Astrocyte (in vitro differentiated cells and primary cell): ENCODE results near the gene SAMD10. TPM values are rescaled to one million over a fixed set of nuclear protein-coding genes. Genes with fewer than 3 reads are reported as not detected.
"Not testable (repeated sequence)": the region's sequence is repeated elsewhere in the genome, so short reads cannot be mapped to it uniquely, and the experiment has no call there.

Source experiments
- DNase-seq: peaks from one replicate; pipeline ENCODE4 v3.0.0-alpha.2; 2010; ENCODE audit warnings: low read depth
- FAIRE-seq: peaks from 2 replicates; lab custom pipeline; 2011; peaks lifted over from hg19 to GRCh38; lab: Jason Lieb, UNC
- H2AFZ ChIP-seq: 2 replicates; pipeline ENCODE4 v1.6.0; 2012; ENCODE audit warnings: low read depth, low read length, inconsistent platforms
- H3K27ac ChIP-seq: 2 replicates; pipeline ENCODE4 v1.5.1; 2011; ENCODE audit warnings: low read depth, low read length, inconsistent platforms
- H3K27me3 ChIP-seq: 2 replicates; pipeline ENCODE4 v1.6.0; 2011; ENCODE audit warnings: low read length, inconsistent platforms; ENCODE audit not compliant: insufficient read depth
- H3K36me3 ChIP-seq: 2 replicates; pipeline ENCODE4 v1.5.1; 2011; ENCODE audit warnings: low read length, inconsistent platforms; ENCODE audit not compliant: insufficient read depth
- H3K4me1 ChIP-seq: 2 replicates; pipeline ENCODE4 v1.5.1; 2011; ENCODE audit warnings: low read length, inconsistent platforms; ENCODE audit not compliant: insufficient read depth
- H3K4me2 ChIP-seq: 2 replicates; pipeline ENCODE4 v1.6.0; 2012; ENCODE audit warnings: low read length, inconsistent platforms
- H3K4me3 ChIP-seq: 2 replicates; pipeline ENCODE4 v1.5.1; 2011; ENCODE audit warnings: low read depth, mild to moderate bottlenecking, low read length, inconsistent platforms; ENCODE audit not compliant: insufficient read depth
- H3K79me2 ChIP-seq: 2 replicates; pipeline ENCODE4 v1.6.0; 2012; ENCODE audit warnings: mild to moderate bottlenecking, low read length, inconsistent platforms; ENCODE audit not compliant: insufficient read depth
- H3K9ac ChIP-seq: 2 replicates; pipeline ENCODE4 v1.6.0; 2012; ENCODE audit warnings: mild to moderate bottlenecking, low read length, inconsistent platforms
- H3K9me3 ChIP-seq: 2 replicates; pipeline ENCODE4 v1.5.1; 2012; ENCODE audit warnings: low read depth, mild to moderate bottlenecking, low read length, inconsistent platforms; ENCODE audit not compliant: insufficient read depth
- H4K20me1 ChIP-seq: 2 replicates; pipeline ENCODE4 v1.6.0; 2012; ENCODE audit warnings: low read length, inconsistent platforms; ENCODE audit not compliant: insufficient read depth
- H3K27ac Mint-ChIP-seq: one replicate; pipeline ENCODE4 v1.8.0; 2021; ENCODE audit warnings: mild to moderate bottlenecking, mixed read lengths; ENCODE audit not compliant: unreplicated experiment
- H3K27me3 Mint-ChIP-seq: one replicate; pipeline ENCODE4 v1.8.0; 2021; ENCODE audit warnings: low read depth, mixed read lengths; ENCODE audit not compliant: unreplicated experiment
- H3K36me3 Mint-ChIP-seq: one replicate; pipeline ENCODE4 v1.8.0; 2021; ENCODE audit warnings: low read depth, mixed read lengths; ENCODE audit not compliant: unreplicated experiment
- H3K4me1 Mint-ChIP-seq: one replicate; pipeline ENCODE4 v1.8.0; 2021; ENCODE audit warnings: low read depth, mixed read lengths; ENCODE audit not compliant: unreplicated experiment
- H3K4me3 Mint-ChIP-seq: one replicate; pipeline ENCODE4 v1.8.0; 2021; ENCODE audit warnings: mild to moderate bottlenecking, moderate library complexity, mixed read lengths; ENCODE audit not compliant: unreplicated experiment
- H3K9me3 Mint-ChIP-seq: one replicate; pipeline ENCODE4 v1.8.0; 2021; ENCODE audit warnings: mild to moderate bottlenecking, mixed read lengths; ENCODE audit not compliant: unreplicated experiment
- EZH2 ChIP-seq: IDR thresholded peaks from 2 replicates; pipeline ENCODE4 v1.6.1; 2012; ENCODE audit warnings: mild to moderate bottlenecking, low read length, inconsistent platforms; ENCODE audit not compliant: insufficient read depth
- total RNA-seq: library from RNA; stranded (reverse); gene quantifications from 2 replicates; pipeline ENCODE4 v1.2.1, GENCODE V29; 2021
- TF ChIP-seq, protein P1 (sequence below): IDR thresholded peaks from 2 replicates; pipeline ENCODE4 v1.5.1; 2011; ENCODE audit warnings: low read depth, mild to moderate bottlenecking, inconsistent platforms, low read length, moderate library complexity; ENCODE audit not compliant: insufficient read depth

Gene SAMD10
- total RNA-seq, 1 donor from 2014 or later: 4.3 TPM

DNA sequence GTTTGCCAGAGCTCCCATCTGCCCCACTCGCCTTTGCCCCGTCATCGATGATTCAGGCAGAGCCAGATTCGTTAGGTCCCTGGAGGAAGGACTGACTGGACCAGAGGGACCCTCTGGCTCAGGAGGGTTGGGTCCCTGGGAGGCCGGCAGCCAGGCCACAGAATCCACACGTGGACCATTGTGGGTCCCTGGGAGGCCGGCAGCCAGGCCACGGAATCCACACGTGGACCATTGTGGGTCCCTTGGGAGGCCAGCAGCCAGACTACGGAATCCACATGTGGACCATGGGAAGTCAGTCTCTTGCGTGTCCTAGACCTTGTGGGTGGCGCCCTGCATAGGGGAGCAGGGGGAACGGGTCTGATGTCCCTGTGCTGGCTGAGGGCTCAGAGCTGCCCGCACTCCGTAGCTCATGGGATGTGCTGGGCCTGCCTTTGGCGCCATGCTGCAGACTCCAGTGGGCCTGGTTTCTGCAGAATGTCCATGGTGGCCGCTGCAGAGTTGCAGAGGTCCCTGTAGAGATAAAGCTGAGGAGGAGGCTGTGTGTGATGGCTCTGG is 46.8 kb downstream of the SAMD10 start:
- H3K9ac ChIP-seq: no peak overlapping the region
- H2AFZ ChIP-seq: no peak overlapping the region

DNA sequence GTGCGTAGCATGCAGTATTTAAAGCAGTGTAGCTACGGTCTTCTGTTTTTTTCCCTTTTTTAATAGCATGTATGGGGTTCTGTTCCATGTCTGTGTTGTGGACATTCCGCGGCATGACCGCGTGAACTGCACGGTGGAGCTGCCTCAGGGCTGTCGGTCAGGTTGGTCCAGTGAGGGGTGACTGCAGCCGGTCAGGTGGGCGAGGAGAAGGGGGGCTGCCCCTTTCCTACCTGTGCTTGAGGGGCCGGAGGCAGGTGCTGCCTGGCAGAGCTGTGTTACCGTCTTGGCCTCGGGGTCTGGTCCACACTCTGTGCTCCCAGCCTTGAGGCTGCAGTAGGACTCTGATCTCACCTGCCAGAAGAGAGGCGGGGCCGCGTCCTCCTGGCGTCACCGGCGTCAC is 47.7 kb downstream of the SAMD10 start:
- no peak overlapping the region for H3K4me3 ChIP-seq
- peaks cover 18% of the 10 kb centered on the region for H3K36me3 ChIP-seq
- Mint-ChIP-seq H3K36me3 (peaks cover 10% of the 10 kb centered on the region), H3K27me3 (no peaks in the 10 kb centered on the region), H3K9me3 (no peaks in the 10 kb centered on the region), H3K4me1 (no peaks in the 10 kb centered on the region), H3K4me3 (no peak overlapping the region), H3K27ac (no peak overlapping the region)
- no peak overlapping the region for H3K4me2 ChIP-seq
- FAIRE-seq: no peak
- no peak for DNase-seq
- H4K20me1 ChIP-seq: peaks cover 78% of the 10 kb centered on the region
- H3K27ac ChIP-seq: no peak overlapping the region
- peaks cover 55% of the 10 kb centered on the region for H3K79me2 ChIP-seq
- H3K9me3 ChIP-seq: no peaks in the 10 kb centered on the region
- H2AFZ ChIP-seq: no peak overlapping the region
- TF ChIP-seq EZH2: no peak
- TF ChIP-seq, protein P1, sequence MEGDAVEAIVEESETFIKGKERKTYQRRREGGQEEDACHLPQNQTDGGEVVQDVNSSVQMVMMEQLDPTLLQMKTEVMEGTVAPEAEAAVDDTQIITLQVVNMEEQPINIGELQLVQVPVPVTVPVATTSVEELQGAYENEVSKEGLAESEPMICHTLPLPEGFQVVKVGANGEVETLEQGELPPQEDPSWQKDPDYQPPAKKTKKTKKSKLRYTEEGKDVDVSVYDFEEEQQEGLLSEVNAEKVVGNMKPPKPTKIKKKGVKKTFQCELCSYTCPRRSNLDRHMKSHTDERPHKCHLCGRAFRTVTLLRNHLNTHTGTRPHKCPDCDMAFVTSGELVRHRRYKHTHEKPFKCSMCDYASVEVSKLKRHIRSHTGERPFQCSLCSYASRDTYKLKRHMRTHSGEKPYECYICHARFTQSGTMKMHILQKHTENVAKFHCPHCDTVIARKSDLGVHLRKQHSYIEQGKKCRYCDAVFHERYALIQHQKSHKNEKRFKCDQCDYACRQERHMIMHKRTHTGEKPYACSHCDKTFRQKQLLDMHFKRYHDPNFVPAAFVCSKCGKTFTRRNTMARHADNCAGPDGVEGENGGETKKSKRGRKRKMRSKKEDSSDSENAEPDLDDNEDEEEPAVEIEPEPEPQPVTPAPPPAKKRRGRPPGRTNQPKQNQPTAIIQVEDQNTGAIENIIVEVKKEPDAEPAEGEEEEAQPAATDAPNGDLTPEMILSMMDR: no peak
- no peak overlapping the region for H3K9ac ChIP-seq
- H3K27me3 ChIP-seq: no peaks in the 10 kb centered on the region
- no peaks in the 10 kb centered on the region for H3K4me1 ChIP-seq

More for the DNA sequence above, 46.8 kb downstream of the SAMD10 start:
- DNase-seq (no peak), FAIRE-seq (no peak)
- Histone ChIP-seq H3K79me2 (peaks cover 46% of the 10 kb centered on the region), H3K9me3 (no peaks in the 10 kb centered on the region), H3K4me2 (no peak overlapping the region), H4K20me1 (peaks cover 79% of the 10 kb centered on the region), H3K4me3 (no peak overlapping the region), H3K36me3 (peaks cover 15% of the 10 kb centered on the region), H3K27me3 (no peaks in the 10 kb centered on the region), H3K27ac (no peak overlapping the region), H3K4me1 (no peaks in the 10 kb centered on the region)
- Mint-ChIP-seq H3K27me3 (no peaks in the 10 kb centered on the region), H3K4me1 (peaks cover under 1% of the 10 kb centered on the region), H3K9me3 (no peaks in the 10 kb centered on the region), H3K4me3 (no peak overlapping the region), H3K27ac (no peak overlapping the region), H3K36me3 (peaks cover 10% of the 10 kb centered on the region)
- no peak for TF ChIP-seq EZH2
- TF ChIP-seq, protein P1: no peak

DNA sequence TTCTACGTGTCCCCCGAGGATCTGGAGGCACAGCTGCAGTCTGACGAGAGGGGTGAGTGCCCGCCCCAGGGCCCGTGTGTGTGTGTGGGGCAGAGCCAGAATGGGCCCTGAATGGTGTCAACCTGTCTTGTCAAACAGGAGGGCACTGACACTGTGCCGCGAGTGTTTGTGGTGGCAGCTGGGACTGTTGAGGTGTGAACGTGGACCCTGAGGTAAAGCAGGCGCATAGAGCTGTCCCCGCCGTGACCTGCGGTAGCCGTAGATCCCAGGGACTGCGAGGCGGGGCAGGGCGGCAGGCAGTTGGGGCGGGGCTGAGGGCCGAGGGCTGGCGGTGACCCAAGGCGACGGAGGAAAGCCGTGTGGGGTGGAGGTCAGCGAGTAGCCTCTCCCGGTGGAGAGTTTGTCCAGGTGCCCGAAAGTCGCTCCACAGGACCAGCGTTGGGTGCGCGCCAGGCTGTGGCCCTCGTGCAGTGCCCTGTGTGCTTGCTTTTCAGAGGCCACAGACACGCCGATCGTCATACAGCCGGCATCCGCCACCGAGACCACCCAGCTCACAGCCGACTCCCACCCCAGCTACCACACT is 48.4 kb downstream of the SAMD10 start:
- H3K4me3 ChIP-seq: no peak overlapping the region
- no peak overlapping the region for H2AFZ ChIP-seq
- FAIRE-seq (no peak), DNase-seq (no peak)
- H3K9me3 ChIP-seq: no peaks in the 10 kb centered on the region
- Mint-ChIP-seq H3K9me3 (peaks cover 3% of the 10 kb centered on the region), H3K4me3 (no peak overlapping the region), H3K27ac (no peak overlapping the region), H3K27me3 (no peaks in the 10 kb centered on the region), H3K4me1 (peaks cover 3% of the 10 kb centered on the region), H3K36me3 (peaks cover 11% of the 10 kb centered on the region)
- H3K4me1 ChIP-seq: no peaks in the 10 kb centered on the region
- TF ChIP-seq, protein P1: no peak
- TF ChIP-seq EZH2: no peak
- H3K9ac ChIP-seq: no peak overlapping the region
- H3K79me2 ChIP-seq: peaks cover 59% of the 10 kb centered on the region
- no peak overlapping the region for H3K4me2 ChIP-seq
- H3K36me3 ChIP-seq: peaks cover 18% of the 10 kb centered on the region
- H3K27me3 ChIP-seq: no peaks in the 10 kb centered on the region
- H3K27ac ChIP-seq: no peak overlapping the region
- peaks cover 78% of the 10 kb centered on the region for H4K20me1 ChIP-seq

DNA sequence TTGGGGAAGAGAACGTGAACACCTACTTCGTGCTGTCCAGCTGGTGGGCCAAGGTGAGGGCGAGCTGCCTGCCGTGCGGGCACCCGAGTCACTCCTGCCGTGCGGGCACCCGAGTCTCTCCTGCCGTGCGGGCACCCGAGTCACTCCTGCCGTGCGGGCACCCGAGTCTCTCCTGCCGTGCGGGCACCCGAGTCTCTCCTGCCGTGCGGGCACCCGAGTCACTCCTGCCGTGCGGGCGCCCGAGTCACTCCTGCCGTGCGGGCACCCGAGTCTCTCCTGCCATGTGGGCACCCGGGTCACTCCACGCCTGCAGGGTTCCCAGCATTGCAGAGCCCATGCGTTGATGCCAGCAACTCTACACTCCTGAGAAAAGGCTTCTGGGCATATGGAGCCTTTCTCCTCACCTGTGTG is 50.0 kb downstream of the SAMD10 start:
- Histone ChIP-seq H4K20me1 (peaks cover 75% of the 10 kb centered on the region), H3K36me3 (peaks cover 18% of the 10 kb centered on the region), H3K79me2 (peaks cover 57% of the 10 kb centered on the region)
- H3K27me3 ChIP-seq, DNase-seq, H3K9me3 Mint-ChIP-seq, H3K9me3 ChIP-seq, FAIRE-seq, H3K4me1 Mint-ChIP-seq, H2AFZ ChIP-seq, H3K4me3 ChIP-seq, H3K4me3 Mint-ChIP-seq, H3K27ac ChIP-seq, H3K4me2 ChIP-seq, H3K27me3 Mint-ChIP-seq, H3K9ac ChIP-seq, H3K4me1 ChIP-seq, H3K27ac Mint-ChIP-seq: not testable (repeated sequence)
- peaks cover 11% of the 10 kb centered on the region for H3K36me3 Mint-ChIP-seq
